Body of pancreas (tissue), 4 donors: Measurements from ENCODE around the gene HPN.

Experiments
- POLR2A ChIP-seq, 3 donors: fragments of 450-650 bp; IDR thresholded peaks; one replicate each; pipeline ENCODE4 v1.6.1; 2016; ENCODE audit warnings: antibody characterized with exemption in 3 of 3, mild to moderate bottlenecking in 2 of 3
- TF ChIP-seq, protein P1 (sequence below), 7 experiments: fragments of 450-650 bp in 4 of 7; fragments of 200-600 bp in 3 of 7; sonication (generic) in 3 of 7; IDR thresholded peaks; one replicate each; pipeline ENCODE4 v1.5.1; 2016 to 2019; ENCODE audit warnings: antibody characterized with exemption in 7 of 7

DNA sequence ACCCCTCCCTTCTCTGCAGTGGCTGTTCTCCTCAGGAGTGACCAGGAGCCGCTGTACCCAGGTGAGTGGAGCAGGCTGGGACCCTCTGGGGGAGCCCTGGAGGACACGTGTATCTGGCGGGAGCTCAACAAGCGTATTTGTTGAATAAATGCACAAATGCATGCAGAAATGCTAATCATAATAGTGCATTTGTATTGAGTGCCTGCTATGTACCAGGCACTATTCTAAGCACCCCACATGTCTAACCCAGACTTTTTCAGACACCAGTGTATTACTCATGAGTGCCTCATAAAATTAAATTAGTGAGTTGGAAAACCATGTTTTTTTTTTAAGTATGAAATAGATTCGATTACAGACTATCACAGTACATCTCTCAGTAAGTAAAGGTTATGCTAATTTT, 7.9 kb downstream of the HPN start:
- TF ChIP-seq, protein P1, sequence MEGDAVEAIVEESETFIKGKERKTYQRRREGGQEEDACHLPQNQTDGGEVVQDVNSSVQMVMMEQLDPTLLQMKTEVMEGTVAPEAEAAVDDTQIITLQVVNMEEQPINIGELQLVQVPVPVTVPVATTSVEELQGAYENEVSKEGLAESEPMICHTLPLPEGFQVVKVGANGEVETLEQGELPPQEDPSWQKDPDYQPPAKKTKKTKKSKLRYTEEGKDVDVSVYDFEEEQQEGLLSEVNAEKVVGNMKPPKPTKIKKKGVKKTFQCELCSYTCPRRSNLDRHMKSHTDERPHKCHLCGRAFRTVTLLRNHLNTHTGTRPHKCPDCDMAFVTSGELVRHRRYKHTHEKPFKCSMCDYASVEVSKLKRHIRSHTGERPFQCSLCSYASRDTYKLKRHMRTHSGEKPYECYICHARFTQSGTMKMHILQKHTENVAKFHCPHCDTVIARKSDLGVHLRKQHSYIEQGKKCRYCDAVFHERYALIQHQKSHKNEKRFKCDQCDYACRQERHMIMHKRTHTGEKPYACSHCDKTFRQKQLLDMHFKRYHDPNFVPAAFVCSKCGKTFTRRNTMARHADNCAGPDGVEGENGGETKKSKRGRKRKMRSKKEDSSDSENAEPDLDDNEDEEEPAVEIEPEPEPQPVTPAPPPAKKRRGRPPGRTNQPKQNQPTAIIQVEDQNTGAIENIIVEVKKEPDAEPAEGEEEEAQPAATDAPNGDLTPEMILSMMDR (IDR thresholded peaks at IDR 0.05), result no peak
- no peak for TF ChIP-seq POLR2A (IDR thresholded peaks at IDR 0.05)
